AG04450 (cell line): ENCODE results near the gene ITM2C. TPM values are rescaled to one million over a fixed set of nuclear protein-coding genes. Genes with fewer than 3 reads are reported as not detected.

Experiments
- CTCF ChIA-PET: fragments of 300-600, 350-600 bp; formaldehyde crosslinking; extraction: SDS; loops from one replicate; lab custom pipeline; 2022; ENCODE audit warnings: antibody characterized with exemption, inconsistent platforms; lab: Charles Lee
- POLR2A ChIA-PET: fragments of 350-600 bp; formaldehyde crosslinking; extraction: SDS; loops from one replicate; lab custom pipeline; 2021; ENCODE audit warnings: antibody characterized with exemption, inconsistent platforms; lab: Yijun Ruan, JAX
- DNase-seq: peaks from one replicate; pipeline ENCODE4 v3.0.0-alpha.2; 2011; ENCODE audit warnings: low read depth, low spot score
- H3K27ac ChIP-seq: one replicate; pipeline ENCODE4 v1.5.1; 2012; ENCODE audit warnings: low read depth, low read length, control low read depth
- H3K27me3 ChIP-seq: one replicate; pipeline ENCODE4 v1.6.0; 2012; ENCODE audit warnings: low read length; ENCODE audit not compliant: control insufficient read depth, insufficient read depth
- H3K4me3 ChIP-seq: 2 replicates; pipeline ENCODE4 v1.5.1; 2011; ENCODE audit warnings: mild to moderate bottlenecking, low read depth, low read length, control low read depth
- H3K9me3 ChIP-seq: 2 replicates; pipeline ENCODE4 v1.5.1; 2012; ENCODE audit warnings: low read length; ENCODE audit not compliant: control insufficient read depth, insufficient read depth
- polyA plus RNA-seq: library from polyadenylated mRNA; depleted of rRNA; stranded (reverse); fragments of >200 nt; gene quantifications from 2 replicates; pipeline ENCODE4 v1.2.3, GENCODE V29; 2011
- TF ChIP-seq, protein P1 (sequence below): IDR thresholded peaks from 2 replicates; pipeline ENCODE4 v1.5.1; 2011; ENCODE audit warnings: low read depth, low read length, control low read depth, inconsistent platforms

Gene ITM2C
- polyA plus RNA-seq, 1 experiment, result 371 TPM

DNA sequence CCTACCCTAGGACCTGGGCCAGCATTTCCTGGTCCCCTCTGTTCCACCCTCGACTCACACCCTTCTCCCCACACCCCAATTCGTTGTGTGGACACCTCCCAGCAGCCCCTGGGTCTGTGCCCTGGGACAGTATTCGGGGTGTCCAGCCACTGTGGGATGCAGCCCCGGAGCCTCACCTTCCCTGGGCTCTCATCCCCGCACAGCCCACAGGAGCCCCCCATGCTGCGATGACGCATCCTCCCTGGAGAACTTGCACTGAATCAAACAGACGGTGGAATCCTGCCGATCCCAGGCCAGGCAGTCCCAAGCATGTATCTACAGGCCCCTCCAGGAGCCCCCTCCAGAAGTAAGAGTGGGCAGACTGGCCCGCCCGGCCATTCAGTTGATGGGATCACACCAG, 9.7 kb downstream of the ITM2C start:
- TF ChIP-seq, protein P1, sequence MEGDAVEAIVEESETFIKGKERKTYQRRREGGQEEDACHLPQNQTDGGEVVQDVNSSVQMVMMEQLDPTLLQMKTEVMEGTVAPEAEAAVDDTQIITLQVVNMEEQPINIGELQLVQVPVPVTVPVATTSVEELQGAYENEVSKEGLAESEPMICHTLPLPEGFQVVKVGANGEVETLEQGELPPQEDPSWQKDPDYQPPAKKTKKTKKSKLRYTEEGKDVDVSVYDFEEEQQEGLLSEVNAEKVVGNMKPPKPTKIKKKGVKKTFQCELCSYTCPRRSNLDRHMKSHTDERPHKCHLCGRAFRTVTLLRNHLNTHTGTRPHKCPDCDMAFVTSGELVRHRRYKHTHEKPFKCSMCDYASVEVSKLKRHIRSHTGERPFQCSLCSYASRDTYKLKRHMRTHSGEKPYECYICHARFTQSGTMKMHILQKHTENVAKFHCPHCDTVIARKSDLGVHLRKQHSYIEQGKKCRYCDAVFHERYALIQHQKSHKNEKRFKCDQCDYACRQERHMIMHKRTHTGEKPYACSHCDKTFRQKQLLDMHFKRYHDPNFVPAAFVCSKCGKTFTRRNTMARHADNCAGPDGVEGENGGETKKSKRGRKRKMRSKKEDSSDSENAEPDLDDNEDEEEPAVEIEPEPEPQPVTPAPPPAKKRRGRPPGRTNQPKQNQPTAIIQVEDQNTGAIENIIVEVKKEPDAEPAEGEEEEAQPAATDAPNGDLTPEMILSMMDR, result no peak
- H3K4me3 ChIP-seq, result no peak overlapping the region
- ChIA-PET POLR2A (no interaction called here), CTCF (no interaction called here)
- no peak overlapping the region for H3K27ac ChIP-seq
- H3K27me3 ChIP-seq, result no peaks in the 10 kb centered on the region
- DNase-seq, result no peak
- H3K9me3 ChIP-seq, result no peaks in the 10 kb centered on the region

- DNase-seq, result no peak
- POLR2A ChIA-PET, result no interaction called here
- Histone ChIP-seq H3K4me3 (no peak overlapping the region), H3K27ac (no peak overlapping the region), H3K27me3 (no peaks in the 10 kb centered on the region), H3K9me3 (no peaks in the 10 kb centered on the region)
- CTCF ChIA-PET, result interaction anchor here (1.4 kb wide), 1 partner anchor 8 kb away, joined by 5 read pairs; no protein-coding TSS in a partner anchor
- TF ChIP-seq, protein P1, result no peak
Observed at GRCh38 chr2:230874876-230875275, 10.1 kb downstream of the ITM2C start.

DNA sequence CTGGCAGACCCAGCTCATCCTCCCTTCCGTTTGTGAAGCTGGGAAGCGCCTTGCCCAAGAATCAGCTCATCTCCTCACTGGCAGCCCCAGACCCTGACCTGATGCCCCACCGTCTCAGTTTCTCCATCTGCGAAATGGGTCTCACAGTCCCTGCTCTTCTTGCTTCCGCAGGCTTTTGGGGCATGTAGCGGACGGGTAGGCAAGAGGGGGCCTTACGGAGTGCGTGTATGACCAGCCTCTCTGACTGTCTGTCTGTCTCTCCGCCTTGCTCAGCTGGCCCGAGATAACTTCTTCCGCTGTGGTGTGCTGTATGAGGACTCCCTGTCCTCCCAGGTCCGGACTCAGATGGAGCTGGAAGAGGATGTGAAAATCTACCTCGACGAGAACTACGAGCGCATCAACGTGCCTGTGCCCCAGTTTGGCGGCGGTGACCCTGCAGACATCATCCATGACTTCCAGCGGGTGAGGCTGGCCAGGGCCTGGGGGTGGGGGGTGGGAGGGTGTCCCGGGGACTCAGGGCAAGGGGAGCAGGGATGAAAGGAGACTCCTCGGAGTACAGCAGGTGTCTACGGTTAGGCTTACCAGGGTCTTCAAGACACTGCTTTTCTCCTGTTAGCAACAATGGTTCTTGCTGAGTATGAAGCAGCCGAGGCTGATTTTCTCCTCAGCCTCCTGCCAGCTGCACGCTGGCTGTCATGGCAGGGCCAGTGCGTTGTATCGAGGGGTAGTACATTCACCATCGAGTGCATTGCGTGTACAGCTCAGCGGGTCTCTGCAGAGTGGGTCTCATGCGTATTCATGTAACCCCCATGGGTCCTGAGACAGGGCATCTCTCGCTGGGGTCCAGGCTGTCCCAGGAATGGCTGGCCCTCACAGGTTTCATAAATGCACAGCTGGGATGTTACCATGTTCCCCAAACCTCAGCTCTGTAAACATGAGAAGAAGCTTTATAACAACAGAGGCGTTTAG, 10.9 kb downstream of the ITM2C start:
- Histone ChIP-seq H3K9me3 (no peaks in the 10 kb centered on the region), H3K27ac (no peak overlapping the region), H3K4me3 (no peak overlapping the region), H3K27me3 (no peaks in the 10 kb centered on the region)
- CTCF ChIA-PET, result interaction anchor here (1.4 kb wide), 1 partner anchor 9 kb away, joined by 5 read pairs; no protein-coding TSS in a partner anchor
- DNase-seq, result no peak
- TF ChIP-seq, protein P1, result no peak
- POLR2A ChIA-PET, result no interaction called here

GRCh38 chr2:230877116-230877758, 12.5 kb downstream of the ITM2C start:
- no peak overlapping the region for H3K27ac ChIP-seq
- TF ChIP-seq, protein P1, result no peak
- ChIA-PET CTCF (no interaction called here), POLR2A (no interaction called here)
- H3K27me3 ChIP-seq, result no peaks in the 10 kb centered on the region
- no peak for DNase-seq
- no peak overlapping the region for H3K4me3 ChIP-seq
- no peaks in the 10 kb centered on the region for H3K9me3 ChIP-seq
